HFF-Myc (cell line): ENCODE measurements around the gene SLC24A5.

ENCODE experiments used
- DNase-seq: peaks from one replicate; pipeline ENCODE4 v3.0.0-alpha.2; 2011; ENCODE audit warnings: low read depth; ENCODE audit errors: extremely low read depth
- H3K4me3 ChIP-seq: replicated peaks from 2 replicates; pipeline ENCODE4 v1.5.1; 2011; ENCODE audit warnings: low read depth, mild to moderate bottlenecking, control low read depth, low read length
- TF ChIP-seq, protein P1 (sequence below): IDR thresholded peaks from 2 replicates; pipeline ENCODE4 v1.5.1; 2012; ENCODE audit warnings: mild to moderate bottlenecking, low read depth, low read length, control low read depth; ENCODE audit errors: missing control alignments

Gene SLC24A5

DNA sequence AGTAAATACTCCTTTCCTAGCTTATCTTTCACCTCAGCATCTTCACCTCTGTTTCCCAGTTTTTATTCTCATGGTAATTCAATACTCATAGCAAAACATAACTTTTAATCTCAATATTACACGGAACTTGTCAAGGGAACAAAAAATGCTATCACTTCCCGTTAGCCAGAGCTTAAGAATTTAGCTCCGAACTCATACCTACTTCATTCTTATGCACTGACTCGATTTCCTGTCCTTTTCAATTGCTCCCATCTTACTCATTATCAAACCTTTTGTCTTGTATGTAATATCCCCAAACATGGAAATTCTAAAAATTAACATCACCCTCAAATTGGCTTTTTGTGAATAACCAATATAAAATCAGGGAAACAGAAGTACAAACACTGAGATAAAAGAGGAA lies 29.1 kb downstream of the SLC24A5 start:
- DNase-seq, result peak; percentile 6
- TF ChIP-seq, protein P1, sequence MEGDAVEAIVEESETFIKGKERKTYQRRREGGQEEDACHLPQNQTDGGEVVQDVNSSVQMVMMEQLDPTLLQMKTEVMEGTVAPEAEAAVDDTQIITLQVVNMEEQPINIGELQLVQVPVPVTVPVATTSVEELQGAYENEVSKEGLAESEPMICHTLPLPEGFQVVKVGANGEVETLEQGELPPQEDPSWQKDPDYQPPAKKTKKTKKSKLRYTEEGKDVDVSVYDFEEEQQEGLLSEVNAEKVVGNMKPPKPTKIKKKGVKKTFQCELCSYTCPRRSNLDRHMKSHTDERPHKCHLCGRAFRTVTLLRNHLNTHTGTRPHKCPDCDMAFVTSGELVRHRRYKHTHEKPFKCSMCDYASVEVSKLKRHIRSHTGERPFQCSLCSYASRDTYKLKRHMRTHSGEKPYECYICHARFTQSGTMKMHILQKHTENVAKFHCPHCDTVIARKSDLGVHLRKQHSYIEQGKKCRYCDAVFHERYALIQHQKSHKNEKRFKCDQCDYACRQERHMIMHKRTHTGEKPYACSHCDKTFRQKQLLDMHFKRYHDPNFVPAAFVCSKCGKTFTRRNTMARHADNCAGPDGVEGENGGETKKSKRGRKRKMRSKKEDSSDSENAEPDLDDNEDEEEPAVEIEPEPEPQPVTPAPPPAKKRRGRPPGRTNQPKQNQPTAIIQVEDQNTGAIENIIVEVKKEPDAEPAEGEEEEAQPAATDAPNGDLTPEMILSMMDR, result no peak
- no peak overlapping the region for H3K4me3 ChIP-seq

DNA sequence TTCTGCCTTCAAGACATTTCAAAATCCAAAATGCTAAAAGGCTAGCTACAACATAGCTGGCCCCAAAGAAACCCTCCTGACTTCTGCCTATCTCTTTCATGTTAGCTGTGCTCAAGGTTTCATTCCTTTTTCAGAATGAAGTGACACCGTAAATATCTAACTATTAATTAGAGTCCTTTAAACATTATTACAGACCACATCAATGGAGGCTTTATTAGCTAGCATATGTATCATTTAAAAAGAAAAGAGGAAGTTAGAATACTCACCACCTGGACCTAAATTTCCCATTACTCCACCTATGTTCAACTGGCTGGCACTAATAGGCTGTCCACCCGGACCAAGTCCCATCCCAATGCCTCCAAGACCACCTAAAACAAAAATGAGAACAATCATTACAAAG lies 32.7 kb downstream of the SLC24A5 start:
- no peak for DNase-seq
- TF ChIP-seq, protein P1, result no peak
- no peak overlapping the region for H3K4me3 ChIP-seq

DNA sequence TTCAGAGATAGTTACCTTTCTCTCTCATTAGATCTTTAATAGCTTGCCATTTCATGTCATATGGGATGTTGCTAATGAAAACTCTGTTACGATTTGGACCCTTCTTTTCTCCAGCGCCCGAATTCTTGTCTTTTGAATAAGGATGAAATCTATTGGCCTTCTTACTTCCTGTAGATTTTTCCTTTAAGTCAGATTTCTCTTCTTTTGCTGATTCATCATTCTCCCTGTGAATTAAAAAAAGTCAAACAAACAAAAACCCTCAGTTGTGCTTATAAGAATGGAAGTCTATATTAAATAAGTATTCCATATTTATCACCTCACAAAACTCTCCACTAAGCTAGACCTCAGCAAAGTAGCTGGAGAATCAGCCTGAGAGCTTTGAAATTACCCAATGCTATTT lies 47.8 kb downstream of the SLC24A5 start:
- no peak for DNase-seq
- no peak overlapping the region for H3K4me3 ChIP-seq
- TF ChIP-seq, protein P1, result no peak

DNA sequence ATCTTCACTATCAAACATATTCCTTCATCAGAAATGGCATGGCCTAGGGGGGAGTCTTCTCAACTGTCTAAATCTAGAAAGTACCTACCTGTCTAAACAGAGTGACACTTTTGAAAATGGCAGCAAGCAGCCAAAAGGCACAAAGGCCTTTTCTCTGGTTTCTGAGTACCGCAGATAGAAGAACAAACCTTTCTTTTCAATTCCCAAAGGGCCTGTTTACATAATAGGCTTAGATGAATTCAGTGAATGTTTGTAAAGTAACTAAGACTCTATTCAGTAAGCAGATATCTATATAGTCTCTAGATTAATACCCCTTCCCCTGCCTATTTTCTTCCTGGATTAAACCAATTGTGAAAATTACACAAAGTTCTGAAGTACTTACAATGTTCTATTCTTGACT lies 50.2 kb downstream of the SLC24A5 start:
- DNase-seq, result no peak
- TF ChIP-seq, protein P1, result no peak
- H3K4me3 ChIP-seq, result no peak overlapping the region

DNA sequence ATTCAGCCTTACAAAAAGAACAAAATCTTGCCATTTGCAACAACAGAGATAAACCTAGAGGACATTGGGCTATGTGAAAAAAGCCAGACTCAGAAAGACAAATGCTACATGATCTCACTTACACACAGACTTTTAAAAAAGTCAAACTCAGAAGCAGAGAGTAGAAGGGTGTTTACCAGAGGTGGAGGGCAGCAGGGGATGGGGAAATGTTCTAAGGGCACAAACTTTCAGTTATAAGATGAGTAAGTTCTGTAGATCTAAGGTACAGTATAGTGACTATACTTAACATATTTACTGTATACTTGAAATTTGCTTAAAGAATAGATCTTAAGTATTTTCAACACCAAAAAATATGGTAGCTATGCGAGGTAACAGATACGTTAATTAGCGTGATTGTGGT lies 54.3 kb downstream of the SLC24A5 start:
- DNase-seq, result no peak
- TF ChIP-seq, protein P1, result no peak
- H3K4me3 ChIP-seq, result no peak overlapping the region

DNA sequence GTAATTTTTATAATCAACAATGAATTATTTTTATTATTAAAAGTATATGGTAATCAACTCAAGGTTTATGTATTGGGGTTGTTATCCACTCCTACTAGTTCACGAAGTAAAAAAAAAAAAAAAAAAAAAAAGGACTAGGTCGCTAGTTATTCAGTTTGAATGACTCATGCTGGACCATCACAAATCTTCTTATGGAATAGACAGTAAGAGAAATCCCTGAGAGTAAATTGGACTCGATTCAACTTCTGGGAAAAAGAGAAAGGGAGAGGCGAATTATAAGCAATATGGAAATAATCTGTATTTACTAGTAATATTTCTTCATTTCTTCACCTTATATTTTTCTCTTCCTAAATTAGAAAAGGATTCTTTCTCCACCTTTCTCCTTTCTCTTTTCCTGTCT lies 55.3 kb downstream of the SLC24A5 start:
- TF ChIP-seq, protein P1, result no peak
- H3K4me3 ChIP-seq, result no peak overlapping the region
- DNase-seq, result peak; percentile 2

DNA sequence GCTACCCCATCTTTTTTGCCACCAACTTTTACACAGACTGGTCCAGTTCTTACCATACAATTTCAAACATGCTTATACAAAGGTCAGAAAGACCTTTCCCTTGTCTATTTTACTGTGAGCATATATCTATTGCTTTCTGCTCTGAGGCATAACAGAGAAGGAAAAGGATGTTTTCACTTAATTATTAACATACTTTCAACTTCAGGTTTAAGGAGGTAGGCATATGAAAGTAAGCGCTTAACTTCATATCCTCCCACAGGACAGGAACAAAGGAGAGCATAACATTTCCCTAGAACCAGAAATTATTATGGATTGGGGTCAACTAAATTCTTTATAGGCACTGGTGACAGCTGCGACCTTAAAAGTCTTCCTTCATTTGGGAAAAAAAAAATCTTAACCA lies 56.2 kb downstream of the SLC24A5 start:
- DNase-seq, result no peak
- TF ChIP-seq, protein P1, result no peak
- peak overlapping the region; percentile 57 for H3K4me3 ChIP-seq
